Activated T-helper 1 cell treated with anti-CD3 and anti-CD28 coated beads, Interleukin-12 subunit alpha, Interleukin-12 subunit beta, Interleukin-2, Interleukin-4 antibody, amounts not matched to agents 30 ng/mL and 10 ng/mL and 1 ng/mL, durations not matched to agents 14 hours and 24 hours and 36 hours (primary cell): ENCODE results near the gene SHOC1. TPM values are rescaled to one million over a fixed set of nuclear protein-coding genes. Genes with fewer than 3 reads are reported as not detected.

Source experiments
- total RNA-seq: library from RNA; stranded (reverse); gene quantifications from 2 replicates; pipeline ENCODE4 v1.2.3, GENCODE V29; 2022

SHOC1 gene
- total RNA-seq, 1 donor from 2014 or later, result not detected

Other genes with a start within 250 kb of the SHOC1 start
- gene PTGR1, start 195.3 kb downstream of the SHOC1 start, total RNA-seq, result 1.3 and 1.8 TPM in 2 replicates
- gene DNAJC25, start 163.6 kb downstream of the SHOC1 start, total RNA-seq, result 5.8 and 6.1 TPM in 2 replicates
- gene GNG10, start 133.3 kb downstream of the SHOC1 start, total RNA-seq, result 30.7 and 35.4 TPM in 2 replicates
- 22.6 and 22.9 TPM in 2 replicates for gene UGCG, start 101.9 kb upstream of the SHOC1 start, total RNA-seq